ENCODE data around the gene KRTAP5-5. TPM values are rescaled to one million over a fixed set of nuclear protein-coding genes. Genes with fewer than 3 reads are reported as not detected.
A peak's percentile ranks its signal among the peaks of the same experiment; 100 is the strongest.

KRTAP5-5 gene
- total and polyA plus RNA-seq, 2 of the 8 experiments (the other 6 are each of a cell fraction or from before 2014, with no cell fraction given) = 0.09 TPM; not detected in 1

DNA sequence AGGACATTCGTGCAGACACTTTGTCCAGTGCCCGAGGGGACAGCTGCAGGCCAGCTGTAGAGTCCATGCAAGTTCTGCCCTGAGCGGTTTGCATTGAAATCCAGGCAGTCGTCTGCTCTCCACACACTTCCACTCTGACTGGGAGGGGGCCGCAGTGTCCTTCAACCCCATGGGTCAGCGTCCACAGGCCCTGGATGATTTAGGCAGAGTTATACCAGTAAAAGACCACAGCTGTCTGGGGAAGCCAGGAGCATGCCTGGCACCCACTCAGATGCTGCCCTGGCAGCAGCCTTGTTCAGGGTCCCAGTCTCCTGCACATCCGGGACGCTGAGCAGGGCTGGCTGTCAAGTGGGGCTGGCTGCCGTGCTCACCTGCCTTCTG, 26.5 kb downstream of the KRTAP5-5 start:
- no peak overlapping the region for H2AK5ac ChIP-seq (ENCODE audit: low read depth, low read length)
- 0 out of 2 replicates have a peak overlapping the region, but pooled peaks have one; percentile 61 for H2BK15ac ChIP-seq (ENCODE audit: low read length)
- no peak overlapping the region for H3K4ac ChIP-seq (replicated peaks; ENCODE audit: insufficient read length, low read depth, low read length)
- POLR2A ChIA-PET (ENCODE audit: partially characterized antibody) = no interaction called here
- no peak overlapping the region for H2BK5ac ChIP-seq (ENCODE audit: low read depth, low read length)
- no peaks in the 10 kb centered on the region for H4K20me1 ChIP-seq (replicated peaks in 1 of 2; ENCODE audit: control insufficient read depth in 1 of 2, insufficient read depth in 2 of 2, low read length in 2 of 2)
- no peak overlapping the region for H3K56ac ChIP-seq (replicated peaks; ENCODE audit: insufficient read length, low read depth, low read length)
- no peaks in the 10 kb centered on the region for H3K36me3 ChIP-seq (ENCODE audit: control insufficient read depth in 2 of 4, insufficient read depth in 4 of 4, low read length in 3 of 4)
- H3K9me3 ChIP-seq (ENCODE audit: insufficient read depth in 2 of 2, low read depth in 1 of 2, low read length in 1 of 2) = no peaks in the 10 kb centered on the region
- H4K8ac ChIP-seq (ENCODE audit: extremely low read depth, insufficient read depth, low read length) = peak overlapping the region; percentile 57
- H3K27me3 ChIP-seq (replicated peaks in 1 of 4; ENCODE audit: control insufficient read depth in 3 of 4, extremely low read depth in 1 of 4, insufficient read depth in 3 of 4, low read length in 3 of 4) = peaks cover 0 to 9% (median 6%) of the 10 kb centered on the region in 4 experiments; a peak in 4 of 7 replicates
- CTCF ChIA-PET (ENCODE audit: partially characterized antibody) = interaction anchor here (6.4 to 10.1 kb wide), 4 partner anchors 37 to 497 kb away, joined by 35 to 166 read pairs (median 102); partner anchors contain the start of gene SYT8
- no peaks in the 10 kb centered on the region for H3K79me2 ChIP-seq (ENCODE audit: control insufficient read depth in 1 of 2, insufficient read depth in 2 of 2, low read length in 2 of 2)
- no peak overlapping the region for H4K5ac ChIP-seq (ENCODE audit: insufficient read length, low read depth, low read length)
- no peak overlapping the region for H3K27ac ChIP-seq (ENCODE audit: low read depth, low read length)
- FAIRE-seq (no peak), DNase-seq (ENCODE audit: low read depth in 1 of 2, low spot score in 2 of 2) (peak in 1 of 2 experiments; percentile 38)
- no peak overlapping the region for H3K23ac ChIP-seq (ENCODE audit: insufficient read length)
- no peak overlapping the region for H3K4me3 ChIP-seq (ENCODE audit: extremely low read depth in 1 of 4, insufficient read depth in 2 of 4, low read depth in 3 of 4, low read length in 4 of 4)
- TF ChIP-seq SAP30 (IDR thresholded peaks at IDR 0.05; ENCODE audit: insufficient read depth, insufficient replicate concordance, low read length) (no peak), NRF1 (IDR thresholded peaks at IDR 0.05; ENCODE audit: low read depth, low read length) (no peak), ZNF274 (IDR thresholded peaks at IDR 0.05; ENCODE audit: borderline replicate concordance, extremely low read depth, low read length) (no peak), POLR2A (IDR thresholded peaks at IDR 0.05; ENCODE audit: control extremely low read depth in 1 of 2, low read depth in 2 of 2, low read length in 2 of 2) (no peak), YY1 (IDR thresholded peaks at IDR 0.05; ENCODE audit: low read depth, low read length) (no peak), E2F6 (IDR thresholded peaks at IDR 0.05) (no peak), MAFK (IDR thresholded peaks at IDR 0.05; ENCODE audit: low read depth, low read length) (no peak)
- H4K91ac ChIP-seq (replicated peaks; ENCODE audit: insufficient read length, low read length) = no peak overlapping the region
- H3K79me1 ChIP-seq (ENCODE audit: low read depth, low read length) = no peaks in the 10 kb centered on the region
- no peak overlapping the region for H3K9ac ChIP-seq (replicated peaks in 1 of 4; ENCODE audit: extremely low read depth in 1 of 4, low read depth in 3 of 4, low read length in 3 of 4)
- H3K4me1 ChIP-seq (replicated peaks in 1 of 4; ENCODE audit: control insufficient read depth in 3 of 4, insufficient read depth in 4 of 4, low read length in 3 of 4) = peaks cover 0 to 6% (median 2%) of the 10 kb centered on the region in 4 experiments; a peak in 3 of 7 replicates
- H2BK20ac ChIP-seq (ENCODE audit: low read length) = no peak overlapping the region
- H2AFZ ChIP-seq (ENCODE audit: low read length) = no peak overlapping the region
- H3K14ac ChIP-seq (ENCODE audit: insufficient read length) = no peak overlapping the region
- no peak overlapping the region for H3K4me2 ChIP-seq (ENCODE audit: insufficient read depth in 1 of 2, low read depth in 2 of 2, low read length in 2 of 2)
- WGBS, 2 experiments (ENCODE audit: extremely low coverage in 1 of 2, insufficient coverage in 1 of 2, insufficient read length in 1 of 2, insufficient replicate concordance in 2 of 2, low coverage in 1 of 2, low lambda C conversion rate in 2 of 2, missing lambda C conversion rate in 1 of 2) = 88% methylated on average over 9 of the region's 9 CpGs; no CpG with 5 or more reads in 1 of the 2 experiments
- 0 out of 2 replicates have a peak overlapping the region, but pooled peaks have one; percentile 17 for H2BK12ac ChIP-seq (ENCODE audit: low read depth, low read length)
- no peak overlapping the region for H3K18ac ChIP-seq (ENCODE audit: extremely low read depth, low read length)
- no peak overlapping the region for H2BK120ac ChIP-seq (replicated peaks; ENCODE audit: low read depth, low read length)
- no peaks in the 10 kb centered on the region for H3K23me2 ChIP-seq (ENCODE audit: low read depth, low read length)
